NCI-H2171 (cell line): ENCODE measurements around the gene TPCN2.
A peak's percentile ranks its signal among the peaks of the same experiment; 100 is the strongest.
"Not testable (repeated sequence)": the region's sequence is repeated elsewhere in the genome, so short reads cannot be mapped to it uniquely, and the experiment has no call there.

ENCODE experiments used
- DNase-seq: peaks from one replicate; lab custom pipeline; 2025; lab: John Stamatoyannopoulos, UW

The TPCN2 gene

DNA sequence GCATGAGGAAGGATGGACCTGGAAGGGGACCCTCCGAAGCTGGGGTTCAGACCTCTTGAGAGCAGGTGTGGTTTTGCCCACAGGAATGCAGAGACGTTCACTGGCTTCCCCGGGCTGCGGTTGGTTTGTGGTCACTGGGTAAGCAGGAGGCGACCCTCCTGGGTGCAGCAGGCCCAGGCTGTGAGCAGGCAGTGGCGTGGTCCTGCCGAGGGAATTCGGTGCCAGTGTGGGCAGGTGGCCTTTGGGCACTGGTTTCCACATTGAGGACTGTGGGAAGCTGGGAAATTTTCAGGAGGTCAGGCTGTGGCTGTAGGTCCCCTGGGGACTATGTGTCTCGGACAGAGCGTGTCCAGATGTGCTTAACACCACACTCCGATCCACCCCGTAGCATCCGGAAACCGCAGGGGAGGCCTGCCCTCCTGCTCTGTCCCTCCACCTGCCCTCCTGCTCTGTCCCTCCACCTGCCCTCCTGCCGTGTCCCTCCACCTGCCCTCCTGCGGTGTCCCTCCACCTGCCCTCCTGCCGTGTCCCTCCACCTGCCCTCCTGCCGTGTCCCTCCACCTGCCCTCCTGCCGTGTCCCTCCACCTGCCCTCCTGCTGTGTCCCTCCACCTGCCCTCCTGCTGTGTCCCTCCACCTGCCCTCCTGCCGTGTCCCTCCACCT lies 27.5 kb downstream of the TPCN2 start:
- no peak for DNase-seq

DNA sequence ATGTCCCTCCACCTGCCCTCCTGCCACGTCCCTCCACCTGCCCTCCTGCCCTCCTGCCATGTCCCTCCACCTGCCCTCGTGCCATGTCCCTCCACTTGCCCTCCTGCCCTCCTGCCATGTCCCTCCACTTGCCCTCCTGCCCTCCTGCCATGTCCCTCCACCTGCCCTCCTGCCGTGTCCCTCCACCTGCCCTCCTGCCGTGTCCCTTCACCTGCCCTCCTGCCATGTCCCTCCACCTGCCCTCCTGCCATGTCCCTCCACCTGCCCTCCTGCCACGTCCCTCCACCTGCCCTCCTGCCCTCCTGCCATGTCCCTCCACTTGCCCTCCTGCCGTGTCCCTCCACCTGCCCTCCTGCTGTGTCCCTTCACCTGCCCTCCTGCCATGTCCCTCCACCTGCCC lies 28.2 kb downstream of the TPCN2 start:
- not testable (repeated sequence) for DNase-seq

DNA sequence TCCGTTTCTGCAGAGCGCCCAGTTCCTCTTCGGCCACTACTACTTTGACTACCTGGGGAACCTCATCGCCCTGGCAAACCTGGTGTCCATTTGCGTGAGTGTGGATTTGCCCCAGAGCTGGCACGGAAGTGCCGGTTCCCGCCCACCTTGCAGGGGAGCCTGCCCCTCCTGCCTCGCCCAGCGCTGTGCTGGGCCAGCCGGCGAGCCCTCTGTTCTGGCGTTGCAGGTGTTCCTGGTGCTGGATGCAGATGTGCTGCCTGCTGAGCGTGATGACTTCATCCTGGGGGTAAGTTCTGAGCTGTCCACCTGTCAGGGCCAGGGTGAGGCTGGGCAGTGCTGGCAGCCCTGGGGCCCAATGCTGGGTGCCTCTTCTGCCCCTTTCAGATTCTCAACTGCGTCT lies 29.8 kb downstream of the TPCN2 start:
- no peak for DNase-seq

DNA sequence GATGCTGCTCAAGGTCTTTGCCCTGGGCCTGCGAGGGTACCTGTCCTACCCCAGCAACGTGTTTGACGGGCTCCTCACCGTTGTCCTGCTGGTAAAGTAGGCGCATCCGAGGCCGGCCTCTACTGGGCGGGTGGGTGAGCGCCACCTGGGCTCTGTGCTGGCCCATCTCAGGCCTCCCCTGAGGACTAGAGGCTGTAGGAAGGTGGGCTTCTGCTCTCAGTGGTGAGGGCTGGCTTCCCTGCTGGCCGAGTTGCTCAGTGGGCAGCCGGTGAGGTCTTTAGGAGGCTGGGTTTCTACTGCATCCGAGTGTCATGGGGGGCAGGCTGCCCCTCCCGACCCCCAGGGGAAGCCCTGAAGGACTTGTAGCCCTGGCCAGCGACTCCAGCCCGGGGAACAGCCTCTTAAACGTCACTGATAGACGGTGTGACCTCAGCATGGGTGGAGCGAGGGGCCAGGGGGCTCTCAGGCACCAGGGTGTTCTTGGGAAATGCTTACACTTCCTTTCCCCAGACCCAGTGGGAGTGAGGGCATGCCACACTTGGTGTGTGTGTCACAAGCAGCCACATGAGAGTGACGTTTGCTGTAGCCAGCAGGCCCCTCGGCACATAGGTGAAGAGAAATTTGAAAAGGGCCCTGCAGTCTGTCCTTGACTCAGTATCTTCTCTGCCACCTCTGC lies 30.3 kb downstream of the TPCN2 start:
- DNase-seq, result no peak

DNA sequence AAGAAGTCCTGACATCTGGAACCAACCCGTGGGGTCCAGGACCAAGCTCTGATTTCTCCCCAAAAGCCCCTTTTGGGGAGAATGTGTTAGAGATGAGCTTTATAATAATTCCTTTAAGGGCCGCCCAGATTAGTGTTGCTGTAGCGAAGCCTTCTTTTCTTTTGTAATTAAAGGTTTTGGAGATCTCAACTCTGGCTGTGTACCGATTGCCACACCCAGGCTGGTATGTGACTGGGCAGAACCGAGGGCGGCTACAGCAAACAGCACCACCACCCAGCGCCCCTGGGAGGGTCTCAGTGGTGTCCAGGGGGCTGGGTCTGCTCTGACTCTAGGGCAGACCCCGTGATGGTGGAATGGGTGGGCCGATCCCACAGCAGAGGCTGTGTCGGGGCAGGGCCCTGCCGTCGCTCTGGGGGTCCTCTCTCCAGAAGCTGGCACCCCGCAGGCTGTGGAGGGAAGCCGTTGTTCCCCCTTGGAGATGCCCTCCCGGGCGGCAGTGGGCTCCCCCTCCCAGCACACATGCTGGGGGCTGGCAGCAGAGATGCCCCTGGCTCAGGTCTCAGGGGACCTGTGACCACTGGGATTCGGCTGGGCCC lies 31.0 kb downstream of the TPCN2 start:
- no peak for DNase-seq

DNA sequence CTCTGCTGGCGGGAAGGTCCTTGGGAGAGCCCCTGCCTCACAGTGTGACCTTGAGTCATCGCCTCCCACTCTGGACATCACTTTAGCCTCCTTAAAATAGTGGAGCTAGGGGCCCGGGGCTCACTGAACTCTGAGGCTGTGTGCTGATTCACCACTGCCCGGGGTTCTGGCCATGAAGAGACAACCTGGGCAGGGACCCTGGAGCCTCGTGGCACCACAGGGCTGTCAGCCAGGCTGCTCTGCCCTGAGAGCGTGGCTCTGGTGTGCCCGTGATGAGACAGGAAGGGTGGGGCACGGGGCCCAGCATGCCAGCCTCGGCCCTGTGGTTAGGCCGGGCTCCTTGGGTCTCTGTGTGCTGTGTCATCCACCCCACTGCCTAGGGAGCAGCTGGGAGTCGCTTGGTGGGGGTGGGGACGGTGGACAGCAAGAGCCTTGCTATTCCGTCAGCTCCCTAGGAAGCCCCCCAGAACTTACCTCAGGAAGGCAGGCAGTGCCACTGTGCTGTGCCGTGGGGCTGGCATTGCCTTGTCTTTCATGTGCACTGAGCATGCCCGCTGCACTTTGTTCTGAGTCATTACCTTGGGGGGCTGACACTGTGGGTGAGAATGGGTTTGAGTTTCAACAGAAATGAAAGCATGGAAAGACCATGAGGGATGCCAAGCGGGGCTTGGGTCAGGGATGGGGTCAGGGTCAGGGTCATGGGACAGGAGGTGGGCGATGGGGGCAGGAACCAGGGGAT lies 31.7 kb downstream of the TPCN2 start:
- no peak for DNase-seq

DNA sequence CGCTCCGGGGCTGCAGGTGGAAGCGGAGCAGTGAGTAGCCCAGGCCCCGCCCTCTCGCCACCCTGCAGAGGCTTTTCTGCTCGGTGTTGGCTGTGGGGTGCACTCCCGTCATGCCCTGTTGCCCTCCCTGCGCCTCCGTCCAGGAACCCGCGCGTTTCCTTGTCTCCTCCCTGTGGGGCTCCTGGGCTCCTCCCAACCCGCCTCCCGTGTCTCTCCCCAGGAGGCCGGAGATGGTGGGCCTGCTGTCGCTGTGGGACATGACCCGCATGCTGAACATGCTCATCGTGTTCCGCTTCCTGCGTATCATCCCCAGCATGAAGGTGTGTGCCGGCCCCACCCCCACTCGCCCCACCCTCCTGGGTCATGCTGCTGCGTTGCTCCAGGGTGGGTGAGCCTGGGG lies 32.4 kb downstream of the TPCN2 start:
- DNase-seq, result no peak

DNA sequence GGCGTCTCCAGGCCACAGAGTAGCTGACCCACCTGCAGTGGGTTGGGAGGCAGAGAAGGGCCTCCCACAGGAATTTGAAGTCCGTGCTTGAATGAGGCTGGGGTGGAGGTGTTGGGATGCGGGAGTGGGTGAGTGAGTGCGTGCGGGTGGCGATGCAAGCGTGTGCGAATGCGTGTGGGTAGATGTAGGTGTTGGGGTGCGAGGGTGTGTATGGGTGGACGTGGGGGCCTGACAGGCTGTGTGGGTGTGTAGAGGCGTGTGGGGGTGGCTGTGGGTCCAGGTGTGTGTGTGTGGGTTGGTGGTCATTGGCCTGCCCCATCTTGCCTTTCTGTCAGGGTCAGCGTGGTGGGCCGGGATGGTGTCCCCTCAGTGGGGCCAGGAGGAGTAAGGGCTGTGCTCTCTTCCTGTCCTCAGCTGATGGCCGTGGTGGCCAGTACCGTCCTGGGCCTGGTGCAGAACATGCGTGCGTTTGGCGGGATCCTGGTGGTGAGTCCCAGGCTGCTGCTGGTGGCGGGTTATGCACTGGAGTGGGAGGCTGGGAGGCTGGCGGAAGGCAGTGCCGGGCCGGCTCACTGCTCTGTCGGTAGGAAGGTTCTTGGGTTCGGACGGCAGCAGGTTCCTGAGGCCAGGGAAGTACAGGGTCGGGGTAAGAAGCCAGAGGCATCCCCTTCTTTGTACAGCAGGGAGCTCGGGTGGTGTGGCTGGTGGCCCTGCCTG lies 35.0 kb downstream of the TPCN2 start:
- DNase-seq, result no peak

DNA sequence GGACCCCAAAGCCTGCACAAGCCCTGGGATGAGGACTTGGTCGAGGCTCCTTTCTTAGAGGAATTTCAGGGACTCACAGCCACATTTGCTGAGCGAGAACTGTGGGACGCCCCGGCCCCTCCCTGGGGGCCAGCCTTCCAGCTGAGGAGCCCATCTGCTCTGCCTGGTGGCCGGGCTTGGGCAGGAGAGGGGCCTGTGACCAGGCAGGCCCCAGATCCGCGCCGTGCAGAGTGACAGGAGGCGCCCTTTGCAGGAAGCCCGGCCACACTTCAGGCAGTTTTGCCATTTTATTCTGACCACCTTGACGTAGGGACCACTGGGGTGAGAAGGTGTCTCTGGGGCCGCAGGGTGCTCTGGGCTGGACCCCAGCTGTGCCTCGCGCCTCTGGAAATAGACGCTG lies 35.6 kb downstream of the TPCN2 start:
- no peak for DNase-seq

DNA sequence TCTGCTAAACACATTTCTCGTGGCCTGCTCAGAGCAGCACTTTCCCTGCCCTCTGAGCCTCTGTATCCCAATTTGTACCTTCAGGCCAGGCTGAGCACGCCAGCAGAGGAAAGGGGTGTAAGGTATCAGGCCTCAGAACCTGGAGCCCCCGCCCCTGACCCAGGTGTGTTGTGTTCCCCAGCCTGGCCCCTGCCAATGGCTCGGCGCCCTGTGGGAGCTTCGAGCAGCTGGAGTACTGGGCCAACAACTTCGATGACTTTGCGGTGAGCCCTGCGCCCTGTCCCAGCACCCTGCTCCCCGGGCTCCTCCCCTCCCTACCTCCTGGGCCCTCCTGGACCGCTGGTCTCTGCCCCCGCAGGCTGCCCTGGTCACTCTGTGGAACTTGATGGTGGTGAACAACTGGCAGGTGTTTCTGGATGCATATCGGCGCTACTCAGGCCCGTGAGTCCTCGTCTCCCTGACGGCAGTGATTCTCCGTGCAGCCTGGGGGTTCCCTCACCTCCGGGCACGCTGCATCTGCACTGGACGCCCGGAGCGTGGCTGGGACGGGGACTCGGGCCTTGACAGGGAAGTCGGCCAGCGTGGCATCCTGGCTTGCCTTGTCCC lies 36.9 kb downstream of the TPCN2 start:
- no peak for DNase-seq

DNA sequence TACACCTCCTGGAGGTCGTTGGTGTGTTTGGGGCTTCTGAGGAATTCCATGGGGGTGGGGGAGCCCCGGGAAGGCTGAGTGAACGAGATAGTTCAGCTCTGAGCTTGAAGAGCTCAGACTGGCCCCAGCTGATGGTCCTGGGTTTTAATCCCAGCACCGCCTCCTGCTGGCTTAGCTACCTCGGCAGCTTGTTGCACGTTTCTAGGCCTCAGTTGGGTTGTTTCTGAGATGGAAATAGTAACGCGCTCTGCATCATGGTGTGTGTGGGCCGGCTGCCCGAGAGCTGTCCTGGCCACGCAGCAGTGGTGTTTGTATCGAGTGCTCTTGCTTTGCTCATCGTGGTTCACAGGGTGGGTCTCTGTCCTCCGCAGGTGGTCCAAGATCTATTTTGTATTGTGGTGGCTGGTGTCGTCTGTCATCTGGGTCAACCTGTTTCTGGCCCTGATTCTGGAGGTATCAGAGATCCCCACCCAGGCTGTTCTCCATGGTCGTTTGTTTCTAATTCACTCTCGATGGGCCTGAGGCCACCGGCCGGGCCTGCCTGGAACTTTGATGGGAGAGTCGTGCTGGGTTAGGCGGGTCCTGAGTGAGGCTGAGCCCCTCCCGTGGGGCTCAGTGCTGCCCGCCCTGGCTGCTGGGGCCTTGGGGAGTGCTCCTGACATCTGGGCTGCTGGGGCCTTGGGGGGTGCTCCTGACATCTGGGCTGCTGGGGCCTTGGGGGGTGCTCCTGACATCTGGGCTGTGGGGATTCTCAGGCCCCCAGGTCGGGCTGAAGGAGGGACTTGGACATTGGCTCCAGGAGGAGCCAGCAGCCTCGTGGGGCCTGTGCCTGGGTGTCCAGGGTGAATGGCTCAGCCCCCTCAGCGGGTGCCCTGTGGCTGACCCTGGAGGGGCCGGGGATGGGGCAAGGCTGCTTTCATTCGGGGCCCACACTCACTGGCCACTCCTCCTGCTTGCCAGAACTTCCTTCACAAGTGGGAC lies 37.7 kb downstream of the TPCN2 start:
- DNase-seq, result no peak

DNA sequence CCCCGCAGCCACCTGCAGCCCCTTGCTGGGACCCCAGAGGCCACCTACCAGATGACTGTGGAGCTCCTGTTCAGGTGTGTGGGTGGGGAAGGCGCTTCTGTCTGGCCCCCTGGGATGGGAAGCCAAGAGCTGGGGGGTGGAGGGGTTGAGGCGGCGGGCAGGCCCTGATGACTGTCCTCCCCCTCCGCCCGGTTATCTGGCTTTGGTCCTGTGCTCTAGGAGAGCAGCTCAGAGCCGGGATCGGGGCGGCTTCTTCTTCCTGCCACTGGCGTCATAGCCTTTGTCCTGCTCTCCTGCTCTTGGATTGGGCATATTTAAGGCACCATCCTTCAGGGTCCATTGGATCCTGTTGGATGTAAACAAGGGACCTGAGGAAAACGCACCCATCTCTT lies 38.4 kb downstream of the TPCN2 start:
- no peak for DNase-seq

DNA sequence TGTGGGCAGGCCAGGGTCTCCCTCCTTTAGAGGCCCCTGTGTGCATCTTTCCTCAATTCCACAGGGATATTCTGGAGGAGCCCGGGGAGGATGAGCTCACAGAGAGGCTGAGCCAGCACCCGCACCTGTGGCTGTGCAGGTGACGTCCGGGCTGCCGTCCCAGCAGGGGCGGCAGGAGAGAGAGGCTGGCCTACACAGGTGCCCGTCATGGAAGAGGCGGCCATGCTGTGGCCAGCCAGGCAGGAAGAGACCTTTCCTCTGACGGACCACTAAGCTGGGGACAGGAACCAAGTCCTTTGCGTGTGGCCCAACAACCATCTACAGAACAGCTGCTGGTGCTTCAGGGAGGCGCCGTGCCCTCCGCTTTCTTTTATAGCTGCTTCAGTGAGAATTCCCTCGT lies 39.1 kb downstream of the TPCN2 start:
- no peak for DNase-seq

DNA sequence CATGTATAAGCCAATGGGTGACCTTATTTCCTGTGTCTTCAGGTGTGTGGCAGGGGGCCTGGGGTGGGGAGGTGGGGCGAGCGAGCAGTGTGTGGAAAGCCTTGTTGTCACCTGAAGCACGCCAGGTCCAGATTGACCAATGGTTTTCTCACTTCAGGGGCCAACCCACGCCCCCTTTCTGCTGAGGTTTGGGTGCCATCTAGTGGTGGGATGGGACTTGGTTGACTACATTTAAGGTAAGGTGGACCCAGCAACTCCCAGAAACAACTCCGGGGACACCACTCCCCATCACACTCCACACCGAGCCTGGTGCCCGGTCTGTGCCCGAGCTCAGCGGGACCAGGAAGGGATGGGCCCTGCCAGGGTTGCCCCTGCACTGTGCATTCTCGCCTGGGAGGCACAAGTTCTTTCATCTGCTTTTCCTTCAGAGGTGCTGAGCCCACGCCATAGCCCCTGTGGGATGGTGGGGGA lies 40.0 kb downstream of the TPCN2 start:
- DNase-seq, result peak; percentile 27

DNA sequence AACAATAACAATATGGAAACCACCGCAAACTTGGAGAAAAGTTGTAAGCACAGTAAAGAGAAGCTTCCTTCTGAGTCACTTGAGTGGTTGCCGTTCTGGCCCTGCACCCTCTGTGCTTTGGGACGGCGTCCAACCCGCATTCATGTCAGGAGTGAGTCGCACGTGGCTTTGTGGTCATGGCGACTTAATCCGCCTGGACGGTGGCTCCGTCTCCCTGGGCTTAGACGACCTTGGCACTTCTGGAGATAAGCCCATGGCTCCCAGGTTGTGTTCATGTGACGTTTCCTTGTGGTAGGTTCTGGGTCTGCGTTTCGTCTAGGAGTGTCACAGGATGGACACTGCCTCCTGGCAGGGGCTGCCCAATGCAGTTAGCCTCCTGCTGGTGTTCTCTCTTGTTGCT lies 40.5 kb downstream of the TPCN2 start:
- no peak for DNase-seq

DNA sequence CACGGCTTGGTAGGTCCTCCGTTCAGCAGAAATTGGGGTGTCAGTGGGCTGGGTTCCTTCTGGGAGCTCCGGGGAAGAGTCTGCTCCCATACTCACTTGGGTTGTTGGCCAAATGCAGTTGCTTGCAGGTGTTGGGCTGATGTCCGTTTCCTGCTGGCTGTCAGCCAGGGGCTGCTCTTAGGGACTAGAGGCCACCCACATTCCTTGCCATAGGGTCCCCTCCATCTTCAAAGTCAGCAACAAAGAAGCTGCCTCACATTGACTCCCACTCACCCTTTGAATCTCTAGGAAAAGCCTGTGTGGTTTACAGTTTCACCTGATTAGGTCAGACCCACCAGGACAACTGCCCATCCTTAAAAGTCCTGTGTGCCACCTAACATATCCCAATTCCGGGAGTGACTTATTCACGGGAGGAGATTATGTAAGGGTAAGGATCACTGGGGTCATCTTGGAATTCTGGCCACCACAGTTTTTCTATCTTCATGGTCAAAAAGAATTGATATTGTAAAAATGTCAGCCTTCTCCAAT lies 43.0 kb downstream of the TPCN2 start:
- DNase-seq, result no peak

DNA sequence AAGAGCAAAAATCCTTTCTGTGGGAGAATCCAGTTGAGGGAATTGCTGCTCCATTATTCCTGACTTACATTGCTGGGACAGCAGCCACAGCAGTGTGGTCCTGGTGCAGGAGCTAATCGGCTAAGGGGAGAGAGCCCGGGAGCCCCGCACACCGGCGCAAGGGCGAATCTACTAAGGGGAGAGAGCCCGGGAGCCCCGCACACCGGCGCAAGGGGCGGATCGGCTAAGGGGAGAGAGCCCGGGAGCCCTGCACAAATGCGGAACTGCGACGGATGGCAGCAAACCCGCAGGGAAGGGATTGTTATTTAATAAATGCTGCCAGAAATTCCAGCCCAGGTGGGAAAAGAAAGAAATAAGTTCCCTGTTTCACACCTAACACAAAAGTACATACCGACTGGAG lies 43.5 kb downstream of the TPCN2 start:
- no peak for DNase-seq

DNA sequence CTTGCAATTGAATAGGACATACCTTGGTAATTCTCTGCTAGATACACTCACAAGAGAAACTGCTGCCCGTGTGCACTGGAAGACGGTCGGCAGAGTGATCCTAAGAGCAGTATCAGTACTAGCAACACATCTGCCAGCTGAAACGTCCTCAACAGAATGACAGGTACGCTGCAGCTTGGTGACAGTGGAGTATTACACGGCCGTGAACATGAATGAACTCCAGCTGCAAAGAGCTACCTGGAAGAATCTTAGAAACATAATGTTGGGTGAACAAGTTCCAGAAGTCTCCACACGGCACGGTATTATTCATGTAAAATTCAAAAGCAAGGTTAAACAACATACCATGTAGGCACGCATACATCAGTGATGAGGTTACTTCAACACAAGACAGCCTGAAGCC lies 44.4 kb downstream of the TPCN2 start:
- DNase-seq, result no peak

DNA sequence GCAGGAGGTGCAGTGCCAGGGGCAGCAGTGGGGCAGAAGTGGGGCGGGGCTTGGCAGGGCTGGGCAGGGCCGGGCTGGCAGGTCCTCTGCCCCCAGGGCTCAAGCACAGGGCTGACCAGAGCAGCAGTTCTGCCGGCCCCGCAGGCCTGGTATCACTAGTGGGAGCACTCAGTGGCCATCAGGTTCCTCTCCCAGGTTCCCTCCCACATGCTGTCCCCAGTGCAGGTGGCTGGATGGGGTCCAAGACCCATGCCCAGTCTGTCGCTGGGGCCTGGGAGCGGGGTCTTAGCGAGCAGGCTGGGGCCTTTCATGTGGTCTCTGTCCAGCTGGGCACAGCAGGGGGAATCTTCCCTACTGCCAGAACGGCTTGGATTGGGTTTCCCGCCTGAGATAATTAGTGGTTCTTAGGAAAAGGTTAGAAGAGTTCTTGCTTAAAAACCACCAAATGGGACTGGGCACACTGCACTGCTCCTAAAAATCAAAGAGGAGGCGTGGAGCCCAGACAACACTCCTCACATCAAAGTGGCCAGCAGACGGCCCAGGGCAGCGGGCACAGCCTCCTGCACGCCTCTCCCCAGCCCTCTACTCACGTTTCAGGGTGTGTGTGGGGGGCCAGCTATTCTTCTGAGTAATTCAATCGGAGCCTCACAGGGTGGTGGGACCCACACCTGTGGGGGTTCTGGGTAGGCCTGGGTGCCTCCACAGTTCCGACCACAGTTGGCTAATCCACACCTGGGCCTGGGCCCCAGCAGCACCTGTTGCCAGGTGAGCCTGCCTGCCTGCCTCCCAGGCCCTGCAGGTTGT lies 45.6 kb downstream of the TPCN2 start:
- no peak for DNase-seq

DNA sequence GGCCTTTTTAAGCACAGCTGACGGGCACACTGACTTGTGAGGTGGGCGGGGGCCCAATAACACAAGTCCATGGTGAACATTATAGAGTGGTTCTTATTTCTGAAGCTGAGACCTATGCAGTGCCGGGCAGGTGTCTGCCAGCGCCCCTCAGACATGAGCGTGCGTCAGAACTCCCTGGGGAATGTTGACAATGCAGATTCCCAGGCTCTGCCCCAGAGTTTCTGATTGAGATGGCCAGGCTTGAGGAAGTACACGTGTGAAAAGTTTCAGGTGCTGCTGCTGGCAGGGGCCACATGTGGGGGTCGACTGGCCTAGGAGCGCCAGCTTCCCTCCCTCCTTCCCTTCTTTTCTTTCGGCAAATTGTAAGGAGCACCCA lies 46.2 kb downstream of the TPCN2 start:
- DNase-seq, result no peak
